Measurements from ENCODE around the gene CCDC6. TPM values are rescaled to one million over a fixed set of nuclear protein-coding genes. Genes with fewer than 3 reads are reported as not detected.
A peak's percentile ranks its signal among the peaks of the same experiment; 100 is the strongest.
"Not testable (repeated sequence)": the region's sequence is repeated elsewhere in the genome, so short reads cannot be mapped to it uniquely, and the experiment has no call there.

CCDC6 gene
- total RNA-seq, 1 experiment from 2014 or later: 43.5 TPM

DNA sequence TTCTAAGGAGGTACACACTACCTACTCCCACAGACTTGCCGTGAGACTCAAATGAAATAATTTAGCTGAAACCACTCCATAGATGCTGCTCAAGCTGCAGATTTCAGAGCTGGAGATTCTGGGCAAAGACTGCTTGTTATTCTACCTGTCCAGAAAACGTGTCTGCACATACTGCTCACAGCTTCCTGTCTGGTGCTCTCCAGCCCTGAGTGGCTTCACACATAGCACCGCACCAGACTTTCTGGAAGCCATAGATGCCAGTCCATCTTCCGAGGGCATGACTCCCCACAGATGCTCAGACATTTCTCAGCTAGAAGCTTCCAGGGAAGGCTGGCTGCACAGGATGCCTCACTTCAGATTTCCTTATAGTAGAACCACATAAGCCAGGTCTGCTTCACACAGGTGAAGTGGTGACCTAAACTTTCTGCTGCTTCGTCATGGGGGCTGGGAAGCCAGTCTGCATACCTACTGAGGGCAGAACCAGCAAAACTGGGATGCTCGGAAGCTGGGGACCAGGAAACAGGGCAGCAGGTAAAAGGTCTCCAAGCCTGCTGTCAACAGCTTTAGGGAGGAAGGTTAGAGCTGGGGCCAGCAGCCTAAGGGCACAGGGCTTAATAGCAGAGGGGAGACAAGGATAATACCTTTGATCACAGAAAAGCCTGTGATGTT lies 18.2 kb downstream of the CCDC6 start:
- DNase-seq (ENCODE audit: low spot score): peak; percentile 83
- in situ Hi-C loops (cut with HindIII; ENCODE audit: low sequenced_read_pairs): no loop called here

DNA sequence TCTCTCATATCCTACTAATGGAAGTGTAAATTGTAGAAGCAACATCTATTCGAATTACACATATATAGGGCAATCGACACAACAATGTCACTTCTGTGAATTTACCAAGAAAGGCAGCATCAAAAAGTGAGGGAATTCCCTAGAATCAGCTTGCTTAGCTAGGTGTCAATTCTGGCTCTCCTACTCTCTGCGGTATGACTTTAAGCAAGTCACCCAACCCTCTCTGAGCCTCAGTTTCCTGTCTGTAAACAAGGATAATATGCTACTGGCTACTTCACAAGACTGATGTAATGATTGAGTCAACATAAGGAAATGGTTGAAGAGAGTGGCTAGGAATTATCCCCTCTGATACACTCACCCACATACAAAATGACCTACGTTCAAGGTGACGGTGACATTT lies 19.4 kb downstream of the CCDC6 start:
- in situ Hi-C loops (cut with HindIII; ENCODE audit: low sequenced_read_pairs): no loop called here

GRCh38 chr10:59885430-59886134 lies 20.8 kb downstream of the CCDC6 start:
- DNase-seq (ENCODE audit: low spot score): no peak
- in situ Hi-C loops (cut with HindIII; ENCODE audit: low sequenced_read_pairs): no loop called here

More for the DNA sequence above, 19.4 kb downstream of the CCDC6 start:
- no peak for DNase-seq (ENCODE audit: low spot score)

GRCh38 chr10:59884893-59885292 lies 21.5 kb downstream of the CCDC6 start:
- in situ Hi-C loops (cut with HindIII; ENCODE audit: low sequenced_read_pairs); DNase-seq (ENCODE audit: low spot score): not testable (repeated sequence)

GRCh38 chr10:59881640-59882039 lies 24.7 kb downstream of the CCDC6 start:
- DNase-seq (ENCODE audit: low spot score): no peak
- in situ Hi-C loops (cut with HindIII; ENCODE audit: low sequenced_read_pairs): no loop called here

DNA sequence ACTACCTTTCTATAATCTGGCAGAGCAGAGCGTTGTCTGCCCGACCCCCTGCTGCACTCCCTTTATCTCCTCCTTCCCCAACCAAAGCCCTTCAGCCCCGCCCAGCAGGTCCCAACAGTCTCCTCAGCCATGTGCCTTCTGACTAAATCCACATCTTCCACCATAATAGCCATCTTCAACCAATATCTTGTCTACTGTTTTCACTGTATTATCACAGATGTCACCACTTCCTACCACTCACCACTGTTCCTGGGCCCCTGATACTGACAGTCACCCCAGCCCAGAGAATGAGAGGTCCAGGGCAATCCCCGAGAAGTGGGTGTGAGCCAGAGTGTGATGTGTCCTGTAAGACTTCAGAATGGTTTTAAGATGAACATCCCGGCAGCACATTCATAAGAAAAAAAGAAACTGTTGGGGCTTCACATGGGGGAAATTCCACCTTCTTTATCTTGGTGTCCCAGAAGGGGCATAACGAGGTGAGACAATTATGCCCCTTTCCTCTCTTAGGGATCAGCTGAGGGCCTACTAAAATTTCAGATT lies 25.3 kb downstream of the CCDC6 start:
- no peak for DNase-seq (ENCODE audit: low spot score)
- in situ Hi-C loops (cut with HindIII; ENCODE audit: low sequenced_read_pairs): no loop called here

DNA sequence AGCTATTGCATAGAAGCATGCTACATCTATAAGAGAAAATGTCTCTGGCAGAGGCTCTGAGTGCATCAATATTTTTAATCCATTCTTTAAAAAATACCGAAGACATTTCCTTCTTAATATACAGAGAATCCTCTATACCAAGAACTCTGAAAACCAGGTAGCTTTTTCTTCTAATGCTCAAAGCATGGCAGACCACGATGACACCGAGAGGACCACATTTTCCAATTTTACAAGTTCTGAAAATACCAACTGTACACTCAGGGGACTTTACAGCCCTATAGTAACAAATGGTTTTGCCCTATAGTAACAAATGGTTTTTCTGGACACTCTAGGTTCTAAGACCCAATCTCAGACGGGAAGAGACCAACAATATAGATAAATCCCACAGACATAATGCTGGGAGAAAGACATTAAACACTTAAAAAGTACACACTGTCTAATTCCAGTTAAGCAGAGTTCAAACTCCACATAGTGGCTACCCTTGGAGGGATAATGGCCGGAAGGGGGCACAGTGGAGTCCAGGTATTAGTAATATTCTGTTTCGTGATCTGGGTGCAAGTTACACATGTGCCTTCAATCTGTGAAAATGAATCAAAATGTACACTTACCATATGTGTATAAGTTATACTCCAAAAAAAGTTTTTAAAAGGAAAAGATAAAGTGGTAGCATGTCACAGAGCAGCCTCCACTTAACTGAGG lies 26.2 kb downstream of the CCDC6 start:
- in situ Hi-C loops (cut with HindIII; ENCODE audit: low sequenced_read_pairs): no loop called here
- DNase-seq (ENCODE audit: low spot score): no peak

DNA sequence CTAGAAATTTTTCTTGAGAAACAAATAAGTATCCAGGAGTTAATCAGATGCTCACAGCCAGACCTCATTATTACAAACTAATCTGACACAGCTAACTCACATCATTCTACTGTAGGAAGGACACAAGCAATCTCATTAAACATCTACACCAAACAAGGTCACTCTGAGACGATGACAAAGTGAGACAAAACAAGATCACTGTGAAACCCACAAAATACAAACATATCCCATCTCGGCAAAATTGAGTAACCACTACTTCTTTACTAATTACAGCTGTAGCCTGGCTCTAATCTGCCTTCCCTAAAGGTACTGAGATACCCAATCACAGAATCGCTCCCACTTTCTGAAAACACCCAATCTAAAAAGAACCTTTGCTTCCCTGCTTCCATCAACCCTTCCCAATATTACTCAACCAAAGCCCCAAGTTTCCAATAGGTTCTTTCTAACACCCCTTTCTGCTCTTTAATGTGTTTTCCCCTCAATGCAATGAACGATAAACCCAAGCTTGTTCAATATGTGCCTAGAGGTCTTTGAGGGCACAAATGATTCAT lies 26.9 kb downstream of the CCDC6 start:
- in situ Hi-C loops (cut with HindIII; ENCODE audit: low sequenced_read_pairs): no loop called here

DNA sequence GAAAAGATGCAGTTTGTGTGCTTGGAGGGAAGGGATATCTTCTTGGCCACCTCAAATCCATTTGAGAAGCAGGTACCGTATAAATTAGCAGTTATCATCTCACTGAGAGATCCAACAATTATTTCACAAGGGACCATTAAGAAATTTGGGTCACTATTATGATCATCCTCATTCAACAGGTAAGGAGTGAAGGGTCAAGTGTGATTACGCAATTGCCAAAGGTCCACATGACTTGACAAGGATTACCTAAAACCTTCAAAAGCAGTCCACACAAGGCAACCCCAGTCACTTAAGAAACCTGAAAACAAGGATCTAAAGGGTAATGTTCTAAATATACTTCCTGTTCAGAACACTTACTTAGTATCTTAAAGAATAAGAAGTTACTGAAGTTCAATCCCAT lies 27.4 kb downstream of the CCDC6 start:
- no peak for DNase-seq (ENCODE audit: low spot score)
- in situ Hi-C loops (cut with HindIII; ENCODE audit: low sequenced_read_pairs): no loop called here

More for the DNA sequence above, 26.9 kb downstream of the CCDC6 start:
- DNase-seq (ENCODE audit: low spot score): no peak

DNA sequence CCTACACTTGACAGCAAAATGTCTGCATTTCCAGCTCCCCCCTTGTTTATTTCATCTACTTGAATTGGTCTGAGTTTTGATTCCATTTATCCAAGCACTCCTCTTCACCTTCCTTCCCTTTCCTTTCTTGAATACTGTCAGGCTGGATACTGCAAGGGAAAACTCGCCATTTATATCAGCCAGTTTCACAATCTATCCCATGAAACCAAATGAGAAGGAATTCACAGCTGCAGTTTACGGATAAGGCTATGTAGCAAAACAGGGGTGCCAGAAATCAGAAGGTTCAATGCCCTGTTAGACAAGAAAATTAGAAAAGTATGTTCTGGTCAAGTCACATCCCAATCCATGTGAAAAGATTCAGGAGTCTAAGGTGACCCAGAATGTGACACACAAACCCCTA lies 28.1 kb downstream of the CCDC6 start:
- in situ Hi-C loops (cut with HindIII; ENCODE audit: low sequenced_read_pairs): no loop called here
- DNase-seq (ENCODE audit: low spot score): no peak

DNA sequence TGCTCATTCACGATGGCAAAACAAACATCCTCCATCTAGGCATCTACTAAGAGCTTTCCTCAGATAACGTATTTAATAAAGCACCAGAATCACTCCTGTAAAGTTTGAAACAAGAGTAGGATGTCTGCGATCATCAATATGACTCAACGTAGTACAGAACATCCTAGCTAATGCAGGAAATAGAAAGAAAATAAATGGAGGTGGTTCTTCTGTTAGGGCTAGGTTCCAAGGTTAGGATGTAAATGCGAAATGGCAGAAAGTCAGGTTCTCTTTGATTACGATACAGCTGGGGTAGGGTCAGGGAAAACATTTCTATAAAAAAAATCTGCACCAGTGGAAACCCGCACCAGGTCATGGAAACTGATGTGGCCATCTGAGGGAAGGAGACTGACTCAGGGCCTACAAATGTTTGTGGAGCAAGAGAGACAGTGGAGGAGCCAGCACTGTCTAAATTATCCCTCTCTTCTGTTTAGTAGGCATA lies 29.1 kb downstream of the CCDC6 start:
- DNase-seq (ENCODE audit: low spot score): no peak
- in situ Hi-C loops (cut with HindIII; ENCODE audit: low sequenced_read_pairs): no loop called here

DNA sequence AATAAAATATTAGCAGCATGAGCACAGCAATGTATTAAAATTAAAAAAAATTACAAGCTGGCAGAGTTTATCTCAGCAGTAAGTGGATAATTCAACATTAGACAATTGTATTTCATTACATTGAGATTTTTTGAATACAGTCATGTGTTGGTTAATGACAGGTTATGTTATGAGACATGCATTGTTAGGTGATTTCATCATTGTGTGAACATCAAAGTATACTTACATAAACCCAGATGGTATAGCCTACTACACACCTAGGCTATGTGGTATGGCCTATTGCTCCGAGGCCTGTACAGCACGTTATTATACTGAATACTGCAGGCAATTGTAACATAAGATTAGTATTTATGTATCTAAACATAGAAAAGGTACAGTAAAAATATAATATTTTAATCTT lies 29.7 kb downstream of the CCDC6 start:
- DNase-seq (ENCODE audit: low spot score): no peak
- in situ Hi-C loops (cut with HindIII; ENCODE audit: low sequenced_read_pairs): no loop called here

GRCh38 chr10:59876208-59876607 lies 30.1 kb downstream of the CCDC6 start:
- DNase-seq (ENCODE audit: low spot score); in situ Hi-C loops (cut with HindIII; ENCODE audit: low sequenced_read_pairs): not testable (repeated sequence)

DNA sequence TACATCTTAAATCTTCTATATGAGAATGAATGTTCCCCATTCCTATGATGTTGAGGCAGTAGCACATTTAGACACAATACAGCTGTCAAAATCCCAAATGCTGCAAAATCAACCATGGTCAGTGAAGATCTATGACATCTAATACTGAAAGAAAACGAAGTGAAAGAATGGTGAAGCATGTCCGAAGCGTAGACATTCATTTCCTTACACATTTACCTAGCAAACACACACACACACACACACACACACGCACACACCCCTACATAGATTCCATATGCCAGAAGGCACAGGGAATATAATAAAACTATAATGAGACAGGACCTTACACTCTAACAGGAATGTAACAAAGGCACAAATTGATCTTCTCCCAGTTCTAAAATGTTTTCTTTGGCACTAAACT lies 32.5 kb downstream of the CCDC6 start:
- DNase-seq (ENCODE audit: low spot score): no peak
- in situ Hi-C loops (cut with HindIII; ENCODE audit: low sequenced_read_pairs): no loop called here

DNA sequence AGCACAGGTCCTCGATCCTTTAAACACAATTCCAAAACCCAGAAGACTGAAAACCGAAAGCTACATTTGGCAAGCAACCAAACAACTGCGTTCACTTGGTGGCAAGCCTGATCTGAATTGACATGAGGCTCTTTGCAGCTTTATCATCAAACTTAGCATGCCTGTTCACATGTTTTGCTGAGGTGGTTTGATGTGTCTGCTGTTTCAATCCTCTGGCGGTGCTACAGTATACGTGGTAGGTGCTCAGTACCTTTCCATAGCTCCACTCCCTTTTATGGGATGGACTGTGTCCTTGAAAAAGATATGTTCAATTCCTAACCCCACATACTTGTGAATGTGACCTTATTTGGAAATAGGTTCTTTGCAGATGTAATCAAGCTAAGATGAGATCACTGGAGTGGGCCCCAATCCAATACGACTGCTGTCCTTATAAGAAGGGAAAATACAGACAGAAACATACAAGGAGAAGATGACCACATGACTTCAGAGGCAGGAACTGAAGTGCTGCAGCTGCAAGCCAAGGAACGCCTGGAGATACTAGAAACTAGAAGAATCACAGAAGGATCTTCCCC lies 33.4 kb downstream of the CCDC6 start:
- in situ Hi-C loops (cut with HindIII; ENCODE audit: low sequenced_read_pairs): no loop called here
- no peak for DNase-seq (ENCODE audit: low spot score)

- in situ Hi-C loops (cut with HindIII; ENCODE audit: low sequenced_read_pairs): no loop called here
- DNase-seq (ENCODE audit: low spot score): no peak
Observed at GRCh38 chr10:59870152-59870551, 36.2 kb downstream of the CCDC6 start.

- in situ Hi-C loops (cut with HindIII; ENCODE audit: low sequenced_read_pairs): no loop called here
- DNase-seq (ENCODE audit: low spot score): no peak
Observed at GRCh38 chr10:59869594-59869940, 36.8 kb downstream of the CCDC6 start.

GRCh38 chr10:59868696-59869593 lies 37.4 kb downstream of the CCDC6 start:
- DNase-seq (ENCODE audit: low spot score): no peak
- in situ Hi-C loops (cut with HindIII; ENCODE audit: low sequenced_read_pairs): no loop called here

All from G401 (cell line).